ENCODE measurements around the gene BMP7.
"Not testable (repeated sequence)": the region's sequence is repeated elsewhere in the genome, so short reads cannot be mapped to it uniquely, and the experiment has no call there.

BMP7 gene

GRCh38 chr20:57248132-57248797 is 18.2 kb downstream of the BMP7 start:
- no peak for DNase-seq

- DNase-seq: no peak
Observed at GRCh38 chr20:57247292-57247965, 19.0 kb downstream of the BMP7 start.

- no peak for DNase-seq
Observed at GRCh38 chr20:57245997-57246396, 20.4 kb downstream of the BMP7 start.

- DNase-seq: no peak
Observed at GRCh38 chr20:57244627-57245214, 21.7 kb downstream of the BMP7 start.

- DNase-seq: no peak
Observed at GRCh38 chr20:57244221-57244585, 22.2 kb downstream of the BMP7 start.

- no peak for DNase-seq
Observed at GRCh38 chr20:57243480-57244220, 22.8 kb downstream of the BMP7 start.

- no peak for DNase-seq
Observed at GRCh38 chr20:57242414-57242813, 24.0 kb downstream of the BMP7 start.

- no peak for DNase-seq
Observed at GRCh38 chr20:57241363-57241991, 25.0 kb downstream of the BMP7 start.

GRCh38 chr20:57240581-57241362 is 25.7 kb downstream of the BMP7 start:
- DNase-seq: no peak

- DNase-seq: not testable (repeated sequence)
Observed at GRCh38 chr20:57239725-57240124, 26.7 kb downstream of the BMP7 start.

GRCh38 chr20:57239324-57239723 is 27.1 kb downstream of the BMP7 start:
- DNase-seq: not testable (repeated sequence)

GRCh38 chr20:57238089-57238488 is 28.4 kb downstream of the BMP7 start:
- DNase-seq: no peak

- no peak for DNase-seq
Observed at GRCh38 chr20:57237585-57237953, 28.9 kb downstream of the BMP7 start.

- no peak for DNase-seq
Observed at GRCh38 chr20:57236813-57237584, 29.4 kb downstream of the BMP7 start.

- DNase-seq: no peak
Observed at GRCh38 chr20:57234556-57235251, 31.7 kb downstream of the BMP7 start.

GRCh38 chr20:57231951-57232428 is 34.5 kb downstream of the BMP7 start:
- no peak for DNase-seq

GRCh38 chr20:57231161-57231560 is 35.3 kb downstream of the BMP7 start:
- DNase-seq: no peak

GRCh38 chr20:57230247-57230646 is 36.2 kb downstream of the BMP7 start:
- DNase-seq: no peak

GRCh38 chr20:57229490-57229889 is 37.0 kb downstream of the BMP7 start:
- no peak for DNase-seq

GRCh38 chr20:57225830-57226229 is 40.6 kb downstream of the BMP7 start:
- DNase-seq: no peak
